Measurements from ENCODE around the gene SFTPA2. TPM values are rescaled to one million over a fixed set of nuclear protein-coding genes. Genes with fewer than 3 reads are reported as not detected.

SFTPA2 gene
- total and polyA plus RNA-seq, 4 donors: 0.17 TPM; not detected in 3

DNA sequence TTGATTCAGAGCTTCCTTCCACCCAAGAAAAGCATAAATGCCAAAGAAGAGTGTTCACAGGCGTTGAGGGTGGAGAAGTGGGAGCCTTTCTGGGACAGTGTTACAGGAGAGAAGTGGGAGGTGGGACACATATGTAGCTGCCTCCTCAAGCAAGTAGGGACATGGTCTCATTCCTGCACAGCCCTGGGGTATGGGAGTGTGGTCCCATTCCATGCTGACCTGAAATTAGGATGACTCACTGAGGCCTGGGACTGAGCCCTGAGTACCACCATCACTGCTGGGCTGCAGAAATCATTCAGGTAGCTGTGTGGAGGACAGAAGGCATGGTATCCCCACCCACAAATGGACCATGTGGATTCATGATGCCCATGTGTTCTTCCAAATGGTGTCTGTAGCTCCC lies 33.2 kb upstream of the SFTPA2 start:
- H3K27me3 ChIP-seq (ENCODE audit: control insufficient read depth in 4 of 4, insufficient read depth in 4 of 4, low read length in 3 of 4): no peaks in the 10 kb centered on the region
- H3K4me1 ChIP-seq (ENCODE audit: control insufficient read depth in 4 of 4, insufficient read depth in 4 of 4, low read length in 3 of 4): no peaks in the 10 kb centered on the region
- H3K9ac ChIP-seq (ENCODE audit: low read depth in 1 of 2, low read length in 2 of 2): no peak overlapping the region
- TF ChIP-seq RXRA (IDR thresholded peaks at IDR 0.05): no peak
- no peak for TF ChIP-seq HNF4A (conservative IDR thresholded peaks at IDR 0.05)
- TF ChIP-seq GABPA (IDR thresholded peaks at IDR 0.05 in 1 of 2, conservative IDR thresholded peaks at IDR 0.05 in 1 of 2): no peak
- TF ChIP-seq, protein P1, sequence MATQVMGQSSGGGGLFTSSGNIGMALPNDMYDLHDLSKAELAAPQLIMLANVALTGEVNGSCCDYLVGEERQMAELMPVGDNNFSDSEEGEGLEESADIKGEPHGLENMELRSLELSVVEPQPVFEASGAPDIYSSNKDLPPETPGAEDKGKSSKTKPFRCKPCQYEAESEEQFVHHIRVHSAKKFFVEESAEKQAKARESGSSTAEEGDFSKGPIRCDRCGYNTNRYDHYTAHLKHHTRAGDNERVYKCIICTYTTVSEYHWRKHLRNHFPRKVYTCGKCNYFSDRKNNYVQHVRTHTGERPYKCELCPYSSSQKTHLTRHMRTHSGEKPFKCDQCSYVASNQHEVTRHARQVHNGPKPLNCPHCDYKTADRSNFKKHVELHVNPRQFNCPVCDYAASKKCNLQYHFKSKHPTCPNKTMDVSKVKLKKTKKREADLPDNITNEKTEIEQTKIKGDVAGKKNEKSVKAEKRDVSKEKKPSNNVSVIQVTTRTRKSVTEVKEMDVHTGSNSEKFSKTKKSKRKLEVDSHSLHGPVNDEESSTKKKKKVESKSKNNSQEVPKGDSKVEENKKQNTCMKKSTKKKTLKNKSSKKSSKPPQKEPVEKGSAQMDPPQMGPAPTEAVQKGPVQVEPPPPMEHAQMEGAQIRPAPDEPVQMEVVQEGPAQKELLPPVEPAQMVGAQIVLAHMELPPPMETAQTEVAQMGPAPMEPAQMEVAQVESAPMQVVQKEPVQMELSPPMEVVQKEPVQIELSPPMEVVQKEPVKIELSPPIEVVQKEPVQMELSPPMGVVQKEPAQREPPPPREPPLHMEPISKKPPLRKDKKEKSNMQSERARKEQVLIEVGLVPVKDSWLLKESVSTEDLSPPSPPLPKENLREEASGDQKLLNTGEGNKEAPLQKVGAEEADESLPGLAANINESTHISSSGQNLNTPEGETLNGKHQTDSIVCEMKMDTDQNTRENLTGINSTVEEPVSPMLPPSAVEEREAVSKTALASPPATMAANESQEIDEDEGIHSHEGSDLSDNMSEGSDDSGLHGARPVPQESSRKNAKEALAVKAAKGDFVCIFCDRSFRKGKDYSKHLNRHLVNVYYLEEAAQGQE (IDR thresholded peaks at IDR 0.05): no peak
- TF ChIP-seq TAF1 (conservative IDR thresholded peaks at IDR 0.05): no peak
- no peak for TF ChIP-seq NR2F2 (IDR thresholded peaks at IDR 0.05)
- TF ChIP-seq, protein P2, sequence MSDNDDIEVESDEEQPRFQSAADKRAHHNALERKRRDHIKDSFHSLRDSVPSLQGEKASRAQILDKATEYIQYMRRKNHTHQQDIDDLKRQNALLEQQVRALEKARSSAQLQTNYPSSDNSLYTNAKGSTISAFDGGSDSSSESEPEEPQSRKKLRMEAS (IDR thresholded peaks at IDR 0.05): no peak
- TF ChIP-seq SP1 (IDR thresholded peaks at IDR 0.05): no peak
- TF ChIP-seq EGR1 (IDR thresholded peaks at IDR 0.05; ENCODE audit: low read depth in 2 of 2): no peak
- TF ChIP-seq JUND (IDR thresholded peaks at IDR 0.05): no peak
- TF ChIP-seq FOXA1 (IDR thresholded peaks at IDR 0.05): no peak
- TF ChIP-seq, protein P3, sequence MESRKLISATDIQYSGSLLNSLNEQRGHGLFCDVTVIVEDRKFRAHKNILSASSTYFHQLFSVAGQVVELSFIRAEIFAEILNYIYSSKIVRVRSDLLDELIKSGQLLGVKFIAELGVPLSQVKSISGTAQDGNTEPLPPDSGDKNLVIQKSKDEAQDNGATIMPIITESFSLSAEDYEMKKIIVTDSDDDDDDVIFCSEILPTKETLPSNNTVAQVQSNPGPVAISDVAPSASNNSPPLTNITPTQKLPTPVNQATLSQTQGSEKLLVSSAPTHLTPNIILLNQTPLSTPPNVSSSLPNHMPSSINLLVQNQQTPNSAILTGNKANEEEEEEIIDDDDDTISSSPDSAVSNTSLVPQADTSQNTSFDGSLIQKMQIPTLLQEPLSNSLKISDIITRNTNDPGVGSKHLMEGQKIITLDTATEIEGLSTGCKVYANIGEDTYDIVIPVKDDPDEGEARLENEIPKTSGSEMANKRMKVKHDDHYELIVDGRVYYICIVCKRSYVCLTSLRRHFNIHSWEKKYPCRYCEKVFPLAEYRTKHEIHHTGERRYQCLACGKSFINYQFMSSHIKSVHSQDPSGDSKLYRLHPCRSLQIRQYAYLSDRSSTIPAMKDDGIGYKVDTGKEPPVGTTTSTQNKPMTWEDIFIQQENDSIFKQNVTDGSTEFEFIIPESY (IDR thresholded peaks at IDR 0.05): no peak
- TF ChIP-seq RAD21 (IDR thresholded peaks at IDR 0.05): no peak
- TF ChIP-seq, protein P4, sequence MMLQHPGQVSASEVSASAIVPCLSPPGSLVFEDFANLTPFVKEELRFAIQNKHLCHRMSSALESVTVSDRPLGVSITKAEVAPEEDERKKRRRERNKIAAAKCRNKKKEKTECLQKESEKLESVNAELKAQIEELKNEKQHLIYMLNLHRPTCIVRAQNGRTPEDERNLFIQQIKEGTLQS (IDR thresholded peaks at IDR 0.05): no peak
- no peak for TF ChIP-seq FOXA2 (IDR thresholded peaks at IDR 0.05)
- no peak for TF ChIP-seq HNF4G (IDR thresholded peaks at IDR 0.05)
- TF ChIP-seq, protein P5, sequence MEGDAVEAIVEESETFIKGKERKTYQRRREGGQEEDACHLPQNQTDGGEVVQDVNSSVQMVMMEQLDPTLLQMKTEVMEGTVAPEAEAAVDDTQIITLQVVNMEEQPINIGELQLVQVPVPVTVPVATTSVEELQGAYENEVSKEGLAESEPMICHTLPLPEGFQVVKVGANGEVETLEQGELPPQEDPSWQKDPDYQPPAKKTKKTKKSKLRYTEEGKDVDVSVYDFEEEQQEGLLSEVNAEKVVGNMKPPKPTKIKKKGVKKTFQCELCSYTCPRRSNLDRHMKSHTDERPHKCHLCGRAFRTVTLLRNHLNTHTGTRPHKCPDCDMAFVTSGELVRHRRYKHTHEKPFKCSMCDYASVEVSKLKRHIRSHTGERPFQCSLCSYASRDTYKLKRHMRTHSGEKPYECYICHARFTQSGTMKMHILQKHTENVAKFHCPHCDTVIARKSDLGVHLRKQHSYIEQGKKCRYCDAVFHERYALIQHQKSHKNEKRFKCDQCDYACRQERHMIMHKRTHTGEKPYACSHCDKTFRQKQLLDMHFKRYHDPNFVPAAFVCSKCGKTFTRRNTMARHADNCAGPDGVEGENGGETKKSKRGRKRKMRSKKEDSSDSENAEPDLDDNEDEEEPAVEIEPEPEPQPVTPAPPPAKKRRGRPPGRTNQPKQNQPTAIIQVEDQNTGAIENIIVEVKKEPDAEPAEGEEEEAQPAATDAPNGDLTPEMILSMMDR (IDR thresholded peaks at IDR 0.05; ENCODE audit: low read depth, low read length, missing input control): no peak
- TF ChIP-seq YY1 (IDR thresholded peaks at IDR 0.05): no peak
- H3K36me3 ChIP-seq (ENCODE audit: control insufficient read depth in 4 of 4, insufficient read depth in 3 of 4, low read depth in 1 of 4, low read length in 3 of 4): no peaks in the 10 kb centered on the region
- H3K9me3 ChIP-seq (ENCODE audit: control insufficient read depth in 4 of 4, low read length in 3 of 4): peaks cover 0 to 7% (median 4%) of the 10 kb centered on the region in 4 donors
- DNase-seq (ENCODE audit: low spot score): no peak
- no peak overlapping the region for H3K4me3 ChIP-seq (ENCODE audit: low read depth in 1 of 3, low read length in 3 of 3)
- no peak overlapping the region for H3K27ac ChIP-seq (ENCODE audit: low read depth in 1 of 2, low read length in 2 of 2)
- 80% methylated on average over 1 of the region's 1 CpG for WGBS
